ENCODE data around the gene SLC35D1.

The SLC35D1 gene

GRCh38 chr1:67005068-67005467 lies 48.9 kb downstream of the SLC35D1 start:
- Histone ChIP-seq H3K9ac (ENCODE audit: low read length) (no peak overlapping the region), H3K27me3 (ENCODE audit: control insufficient read depth, insufficient read depth, low read length) (no peaks in the 10 kb centered on the region), H3K4me3 (ENCODE audit: low read length) (no peak overlapping the region), H3K4me1 (ENCODE audit: control insufficient read depth, insufficient read depth, low read length) (peaks cover 20% of the 10 kb centered on the region), H3K36me3 (ENCODE audit: control insufficient read depth, insufficient read depth, low read length) (no peaks in the 10 kb centered on the region), H3K9me3 (ENCODE audit: control insufficient read depth, low read length) (no peaks in the 10 kb centered on the region)

- Histone ChIP-seq H3K9ac (ENCODE audit: low read length) (no peak overlapping the region), H3K27me3 (ENCODE audit: control insufficient read depth, insufficient read depth, low read length) (no peaks in the 10 kb centered on the region), H3K36me3 (ENCODE audit: control insufficient read depth, insufficient read depth, low read length) (no peaks in the 10 kb centered on the region), H3K4me1 (ENCODE audit: control insufficient read depth, insufficient read depth, low read length) (peaks cover 20% of the 10 kb centered on the region), H3K9me3 (ENCODE audit: control insufficient read depth, low read length) (no peaks in the 10 kb centered on the region), H3K4me3 (ENCODE audit: low read length) (no peak overlapping the region)
Observed at GRCh38 chr1:67004176-67004575, 49.8 kb downstream of the SLC35D1 start.

GRCh38 chr1:67001682-67002425 lies 52.1 kb downstream of the SLC35D1 start:
- Histone ChIP-seq H3K9ac (ENCODE audit: low read length) (no peak overlapping the region), H3K9me3 (ENCODE audit: control insufficient read depth, low read length) (no peaks in the 10 kb centered on the region), H3K4me1 (ENCODE audit: control insufficient read depth, insufficient read depth, low read length) (peaks cover 20% of the 10 kb centered on the region), H3K36me3 (ENCODE audit: control insufficient read depth, insufficient read depth, low read length) (no peaks in the 10 kb centered on the region), H3K27me3 (ENCODE audit: control insufficient read depth, insufficient read depth, low read length) (no peaks in the 10 kb centered on the region), H3K4me3 (ENCODE audit: low read length) (no peak overlapping the region)

GRCh38 chr1:66999640-67000400 lies 54.1 kb downstream of the SLC35D1 start:
- Histone ChIP-seq H3K9me3 (ENCODE audit: control insufficient read depth, low read length) (no peaks in the 10 kb centered on the region), H3K36me3 (ENCODE audit: control insufficient read depth, insufficient read depth, low read length) (no peaks in the 10 kb centered on the region), H3K27me3 (ENCODE audit: control insufficient read depth, insufficient read depth, low read length) (no peaks in the 10 kb centered on the region), H3K4me3 (ENCODE audit: low read length) (no peak overlapping the region), H3K9ac (ENCODE audit: low read length) (no peak overlapping the region), H3K4me1 (ENCODE audit: control insufficient read depth, insufficient read depth, low read length) (peaks cover 20% of the 10 kb centered on the region)

- Histone ChIP-seq H3K27me3 (ENCODE audit: control insufficient read depth, insufficient read depth, low read length) (no peaks in the 10 kb centered on the region), H3K4me3 (ENCODE audit: low read length) (no peak overlapping the region), H3K4me1 (ENCODE audit: control insufficient read depth, insufficient read depth, low read length) (peaks cover 20% of the 10 kb centered on the region), H3K36me3 (ENCODE audit: control insufficient read depth, insufficient read depth, low read length) (no peaks in the 10 kb centered on the region), H3K9ac (ENCODE audit: low read length) (no peak overlapping the region), H3K9me3 (ENCODE audit: control insufficient read depth, low read length) (no peaks in the 10 kb centered on the region)
Observed at GRCh38 chr1:66998972-66999371, 55.0 kb downstream of the SLC35D1 start.

- peaks cover 3% of the 10 kb centered on the region for H3K4me1 ChIP-seq (ENCODE audit: control insufficient read depth, insufficient read depth, low read length)
- H3K27me3 ChIP-seq (ENCODE audit: control insufficient read depth, insufficient read depth, low read length) = no peaks in the 10 kb centered on the region
- no peak overlapping the region for H3K4me3 ChIP-seq (ENCODE audit: low read length)
- no peak overlapping the region for H3K9ac ChIP-seq (ENCODE audit: low read length)
- H3K36me3 ChIP-seq (ENCODE audit: control insufficient read depth, insufficient read depth, low read length) = no peaks in the 10 kb centered on the region
- H3K9me3 ChIP-seq (ENCODE audit: control insufficient read depth, low read length) = no peaks in the 10 kb centered on the region
Observed at GRCh38 chr1:66996018-66996682, 57.8 kb downstream of the SLC35D1 start.

GRCh38 chr1:66993076-66993475 lies 60.9 kb downstream of the SLC35D1 start:
- no peak overlapping the region for H3K4me3 ChIP-seq (ENCODE audit: low read length)
- no peak overlapping the region for H3K9ac ChIP-seq (ENCODE audit: low read length)
- no peaks in the 10 kb centered on the region for H3K36me3 ChIP-seq (ENCODE audit: control insufficient read depth, insufficient read depth, low read length)
- H3K4me1 ChIP-seq (ENCODE audit: control insufficient read depth, insufficient read depth, low read length) = no peaks in the 10 kb centered on the region
- H3K9me3 ChIP-seq (ENCODE audit: control insufficient read depth, low read length) = no peaks in the 10 kb centered on the region
- H3K27me3 ChIP-seq (ENCODE audit: control insufficient read depth, insufficient read depth, low read length) = no peaks in the 10 kb centered on the region

GRCh38 chr1:66985835-66986234 lies 68.1 kb downstream of the SLC35D1 start:
- no peak overlapping the region for H3K9ac ChIP-seq (ENCODE audit: low read length)
- H3K4me3 ChIP-seq (ENCODE audit: low read length) = no peak overlapping the region
- no peaks in the 10 kb centered on the region for H3K4me1 ChIP-seq (ENCODE audit: control insufficient read depth, insufficient read depth, low read length)
- H3K36me3 ChIP-seq (ENCODE audit: control insufficient read depth, insufficient read depth, low read length) = no peaks in the 10 kb centered on the region
- no peaks in the 10 kb centered on the region for H3K27me3 ChIP-seq (ENCODE audit: control insufficient read depth, insufficient read depth, low read length)
- H3K9me3 ChIP-seq (ENCODE audit: control insufficient read depth, low read length) = no peaks in the 10 kb centered on the region

- Histone ChIP-seq H3K9me3 (ENCODE audit: control insufficient read depth, low read length) (no peaks in the 10 kb centered on the region), H3K4me3 (ENCODE audit: low read length) (no peak overlapping the region), H3K36me3 (ENCODE audit: control insufficient read depth, insufficient read depth, low read length) (no peaks in the 10 kb centered on the region), H3K4me1 (ENCODE audit: control insufficient read depth, insufficient read depth, low read length) (no peaks in the 10 kb centered on the region), H3K9ac (ENCODE audit: low read length) (no peak overlapping the region), H3K27me3 (ENCODE audit: control insufficient read depth, insufficient read depth, low read length) (no peaks in the 10 kb centered on the region)
Observed at GRCh38 chr1:66984491-66984890, 69.5 kb downstream of the SLC35D1 start.

- Histone ChIP-seq H3K36me3 (ENCODE audit: control insufficient read depth, insufficient read depth, low read length) (no peaks in the 10 kb centered on the region), H3K4me1 (ENCODE audit: control insufficient read depth, insufficient read depth, low read length) (no peaks in the 10 kb centered on the region), H3K27me3 (ENCODE audit: control insufficient read depth, insufficient read depth, low read length) (no peaks in the 10 kb centered on the region), H3K9ac (ENCODE audit: low read length) (no peak overlapping the region), H3K9me3 (ENCODE audit: control insufficient read depth, low read length) (no peaks in the 10 kb centered on the region), H3K4me3 (ENCODE audit: low read length) (no peak overlapping the region)
Observed at GRCh38 chr1:66982561-66983260, 71.2 kb downstream of the SLC35D1 start.

- Histone ChIP-seq H3K9me3 (ENCODE audit: control insufficient read depth, low read length) (no peaks in the 10 kb centered on the region), H3K4me3 (ENCODE audit: low read length) (peak overlapping the region; percentile 16), H3K4me1 (ENCODE audit: control insufficient read depth, insufficient read depth, low read length) (no peaks in the 10 kb centered on the region), H3K9ac (ENCODE audit: low read length) (no peak overlapping the region), H3K36me3 (ENCODE audit: control insufficient read depth, insufficient read depth, low read length) (no peaks in the 10 kb centered on the region), H3K27me3 (ENCODE audit: control insufficient read depth, insufficient read depth, low read length) (no peaks in the 10 kb centered on the region)
Observed at GRCh38 chr1:66981679-66982078, 72.3 kb downstream of the SLC35D1 start.

All from mucosa of stomach (tissue), 1 donor.